NK-92 (cell line): Measurements from ENCODE around the gene CCDC187.

ENCODE experiments used
- DNase-seq: peaks from one replicate; lab custom pipeline; 2025; ENCODE audit not compliant: unreplicated experiment; lab: John Stamatoyannopoulos, UW

The CCDC187 gene

DNA sequence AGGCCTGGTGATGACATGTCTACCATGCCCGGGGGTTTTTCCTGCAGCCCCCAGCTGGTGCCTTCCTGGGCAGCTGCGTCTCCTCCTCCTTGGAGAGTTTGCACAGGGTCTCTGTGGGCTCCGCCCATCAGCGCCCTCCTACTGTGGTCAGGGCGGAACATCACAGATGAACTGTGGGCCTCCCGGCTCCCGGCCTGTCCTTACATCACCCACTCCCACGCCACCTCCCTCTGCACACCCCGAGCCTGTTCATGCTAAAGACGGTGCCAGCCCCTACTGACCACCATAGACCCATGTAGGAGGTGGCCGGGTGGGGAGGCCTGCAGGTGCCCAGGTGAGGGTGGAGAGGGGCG is 36.0 kb upstream of the CCDC187 start:
- DNase-seq = no peak

DNA sequence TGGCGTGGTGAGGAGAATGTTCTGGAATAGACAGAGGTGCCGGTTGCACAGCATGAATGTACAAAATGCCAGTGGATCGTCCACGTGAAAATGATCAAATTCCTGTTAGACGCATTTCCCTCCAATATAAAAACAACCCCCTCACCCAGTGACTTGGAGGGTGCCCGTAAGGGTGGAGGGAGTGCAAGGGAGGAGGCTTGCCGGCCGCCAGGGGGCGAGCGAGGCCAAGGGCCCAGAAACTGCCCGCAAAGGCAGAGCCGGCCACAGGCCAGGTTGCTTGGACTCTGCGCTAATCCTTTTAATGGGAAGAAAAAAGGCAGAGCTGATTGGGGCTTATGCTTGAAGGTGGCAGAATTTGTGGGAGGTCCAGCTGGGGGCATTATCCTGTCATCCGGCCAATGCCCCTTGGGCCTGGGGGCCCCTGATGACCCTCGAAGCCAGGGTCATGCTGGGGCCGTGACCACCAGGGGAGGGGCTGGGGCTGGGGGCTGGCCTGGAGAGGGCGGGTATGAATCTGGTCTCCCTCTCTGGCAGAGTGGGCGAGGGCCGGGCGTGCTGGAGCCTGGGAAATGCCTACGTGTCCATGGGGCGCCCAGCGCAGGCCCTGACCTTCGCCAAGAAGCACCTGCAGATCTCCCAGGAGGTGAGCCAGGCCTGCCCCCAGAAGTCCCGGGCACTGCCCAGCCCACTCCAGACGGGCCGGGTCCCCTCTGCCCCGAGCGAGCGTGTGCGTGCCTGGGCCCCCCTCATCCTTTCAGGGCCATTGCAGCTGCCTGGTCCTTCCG is 35.5 kb upstream of the CCDC187 start:
- DNase-seq = no peak

DNA sequence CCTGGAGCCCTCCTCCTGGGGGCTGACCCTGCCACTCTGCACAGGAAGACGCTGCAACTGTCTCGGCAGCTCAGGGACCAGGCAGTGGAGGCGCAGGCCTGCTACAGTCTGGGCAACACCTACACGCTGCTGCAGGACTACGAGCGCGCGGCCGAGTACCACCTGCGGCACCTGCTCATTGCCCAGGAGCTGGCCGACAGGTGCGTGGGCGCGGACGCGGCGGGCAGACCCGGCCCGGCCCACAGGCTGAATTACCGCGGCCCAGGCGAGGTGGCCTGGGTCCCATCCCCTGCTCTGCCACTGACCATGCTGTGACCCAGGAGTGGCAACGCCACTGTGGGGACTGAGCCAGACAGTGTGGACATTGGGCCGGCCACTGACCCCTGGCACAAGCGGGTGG is 34.6 kb upstream of the CCDC187 start:
- DNase-seq = no peak

DNA sequence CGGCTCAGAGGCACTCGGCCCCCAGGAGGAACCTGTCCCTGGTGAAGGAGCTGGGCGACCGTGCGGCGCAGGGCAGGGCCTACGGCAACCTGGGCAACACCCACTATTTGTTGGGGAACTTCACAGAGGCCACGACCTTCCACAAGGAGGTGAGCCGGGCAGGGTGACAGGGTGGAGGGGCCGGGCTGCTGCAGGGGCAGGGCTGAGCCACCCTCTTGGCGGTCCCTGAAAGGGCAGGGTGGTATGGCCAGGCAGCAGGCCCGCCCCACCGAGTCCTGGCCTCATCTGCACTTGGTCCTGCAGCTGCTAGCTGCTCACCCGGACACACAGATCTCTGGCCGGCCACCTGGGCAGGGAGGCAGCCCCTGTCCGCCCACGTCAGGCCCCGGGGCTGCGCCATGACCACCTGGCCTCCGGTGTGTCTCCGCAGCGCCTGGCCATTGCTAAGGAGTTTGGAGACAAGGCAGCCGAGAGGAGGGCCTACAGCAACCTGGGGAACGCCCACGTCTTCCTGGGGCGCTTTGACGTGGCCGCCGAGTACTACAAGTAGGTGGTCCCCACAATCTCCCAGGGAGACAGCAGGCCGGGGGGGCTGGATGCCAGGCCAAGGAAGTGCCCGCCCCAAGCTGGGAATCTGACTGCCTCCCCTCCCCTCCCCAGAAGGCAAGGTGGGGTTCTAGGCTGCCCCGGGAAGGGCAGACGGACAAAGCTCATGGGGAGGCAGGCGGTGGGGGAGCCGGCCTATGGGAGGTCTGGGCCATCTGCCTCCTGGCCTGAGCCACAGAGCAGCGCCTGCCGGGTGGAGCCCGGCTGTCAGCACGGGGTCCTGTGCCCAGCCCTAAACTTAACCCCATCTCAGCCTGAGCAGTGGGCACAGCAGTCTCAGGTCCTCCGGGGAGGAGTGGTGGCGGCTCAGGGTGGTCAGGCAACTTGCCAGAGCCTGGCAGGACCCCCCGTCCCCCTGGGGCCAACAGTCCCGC is 33.8 kb upstream of the CCDC187 start:
- DNase-seq = no peak

DNA sequence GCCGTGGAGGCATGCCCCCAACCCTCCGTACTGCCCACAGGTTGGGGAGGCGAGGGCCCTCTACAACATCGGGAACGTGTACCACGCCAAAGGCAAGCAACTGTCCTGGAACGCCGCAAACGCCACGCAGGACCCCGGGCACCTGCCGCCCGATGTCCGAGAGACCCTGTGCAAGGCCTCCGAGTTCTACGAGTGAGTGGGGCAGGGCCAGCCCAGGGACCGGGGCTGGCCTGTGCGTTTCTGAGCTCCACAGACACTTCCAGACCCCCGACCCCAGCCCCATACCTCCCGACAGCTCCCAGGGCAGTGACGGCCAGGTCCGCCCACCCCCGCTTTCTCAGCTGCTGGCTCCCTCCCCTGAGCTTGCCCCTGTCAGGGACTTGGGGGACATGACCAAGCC is 33.0 kb upstream of the CCDC187 start:
- DNase-seq = no peak

DNA sequence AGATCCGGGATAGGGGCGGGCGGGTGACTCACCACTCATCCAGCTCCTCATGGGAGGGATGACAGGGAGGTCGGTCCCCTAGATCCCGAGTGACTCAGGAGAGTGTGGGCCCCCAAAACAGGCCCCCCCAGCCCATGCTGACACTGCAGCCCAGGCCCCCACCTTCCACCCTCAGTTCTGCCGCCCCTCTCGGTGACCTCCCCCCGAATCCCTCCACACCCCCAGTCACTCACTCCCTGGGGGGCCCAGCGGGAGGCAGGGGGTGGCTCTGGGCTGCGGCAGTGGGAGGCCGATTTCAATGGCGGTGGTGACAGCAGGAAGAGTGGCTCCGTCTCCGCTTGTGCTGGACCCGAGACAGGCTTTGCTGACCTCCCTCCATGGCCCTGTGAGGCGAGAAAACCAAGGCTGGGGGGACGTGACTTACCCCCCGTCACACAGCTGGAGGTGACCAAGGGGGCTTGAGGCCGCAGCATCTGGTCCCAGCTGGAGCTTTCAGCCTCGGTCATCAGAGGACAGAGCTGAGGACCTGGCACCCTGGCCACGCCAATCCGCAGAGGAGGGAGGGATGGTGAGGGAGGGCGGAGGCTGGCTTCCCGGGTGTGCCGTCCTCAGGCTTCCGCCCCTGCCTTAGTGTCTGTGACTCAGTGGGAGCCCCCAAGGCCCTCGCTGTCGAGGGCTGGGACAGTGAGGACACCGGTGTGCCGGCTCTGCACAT is 32.4 kb upstream of the CCDC187 start:
- no peak for DNase-seq

DNA sequence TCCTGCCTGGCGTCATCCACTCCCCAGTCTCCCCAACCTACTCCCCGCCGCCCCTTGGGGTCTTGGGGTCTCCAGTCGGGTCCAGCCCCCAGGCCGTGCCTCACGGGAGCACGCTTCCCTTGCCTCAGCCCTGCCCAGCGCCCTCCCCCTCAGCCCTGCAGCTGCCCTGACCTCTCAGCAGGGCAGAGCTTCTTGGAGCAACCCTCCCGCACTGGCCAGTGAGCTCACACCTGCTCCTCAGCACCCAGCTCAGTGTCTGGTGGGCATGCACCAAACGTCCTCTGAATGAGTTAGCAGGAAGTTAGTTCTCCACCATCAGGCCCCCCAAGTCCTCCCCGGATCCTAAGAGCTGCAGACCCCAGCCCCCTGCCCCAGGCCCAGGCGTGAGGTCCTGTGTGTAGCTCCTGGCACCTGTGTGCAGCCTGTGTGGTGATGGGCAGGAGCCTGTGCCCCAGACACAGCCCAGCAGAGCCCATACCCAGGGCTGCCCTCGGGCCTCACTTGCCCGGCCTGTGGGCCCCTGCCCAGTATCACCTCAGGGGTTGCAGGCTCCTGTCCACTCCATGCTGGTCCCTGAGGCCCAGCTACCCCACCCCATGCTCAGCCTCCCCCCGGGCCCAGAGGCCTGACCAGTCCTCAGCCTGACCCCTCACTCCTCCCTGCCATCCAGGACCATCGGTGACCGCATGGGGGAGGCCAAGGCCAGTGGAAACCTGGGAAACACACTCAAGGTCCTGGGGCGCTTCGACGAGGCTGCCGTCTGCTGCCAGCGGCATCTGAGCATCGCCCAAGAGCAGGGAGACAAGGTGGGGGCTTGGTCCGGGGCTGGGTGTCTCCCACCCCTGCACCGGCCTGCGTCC is 31.6 kb upstream of the CCDC187 start:
- no peak for DNase-seq

DNA sequence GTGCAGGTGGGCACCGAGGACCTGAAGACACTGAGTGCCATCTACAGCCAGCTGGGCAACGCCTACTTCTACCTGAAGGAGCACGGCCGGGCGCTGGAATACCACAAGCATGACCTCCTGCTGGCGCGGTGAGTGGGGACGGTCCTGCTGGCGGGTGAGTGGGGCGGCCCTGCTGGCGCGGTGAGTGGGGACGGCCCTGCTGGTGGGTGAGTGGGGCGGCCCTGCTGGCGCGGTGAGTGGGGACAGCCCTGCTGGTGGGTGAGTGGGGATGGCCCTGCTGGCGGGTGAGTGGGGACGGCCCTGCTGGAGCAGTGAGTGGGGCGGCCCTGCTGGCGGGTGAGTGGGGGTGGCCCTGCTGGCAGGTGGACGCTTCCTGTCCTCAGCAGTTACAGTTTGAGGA is 30.6 kb upstream of the CCDC187 start:
- DNase-seq = no peak

DNA sequence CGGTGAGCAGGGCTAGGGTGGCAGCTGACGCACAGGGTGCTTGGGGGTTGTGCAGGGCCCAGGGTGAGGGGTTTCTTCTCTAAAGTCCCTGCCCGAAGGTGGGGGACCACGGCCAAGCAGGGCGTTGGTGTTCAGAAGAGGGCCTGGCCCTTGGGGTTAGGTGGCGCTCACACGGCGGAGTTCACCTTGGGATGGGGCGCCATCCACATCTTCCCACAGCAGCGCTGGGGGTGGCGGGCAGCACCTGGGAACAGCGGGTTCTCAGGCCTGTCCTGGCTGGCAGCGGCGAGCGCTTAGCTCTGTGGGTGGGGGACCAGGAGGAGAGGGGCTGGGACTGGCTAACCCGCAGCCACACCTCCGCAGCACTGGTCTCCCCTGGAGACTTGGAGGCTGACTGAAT is 29.6 kb upstream of the CCDC187 start:
- DNase-seq = no peak

DNA sequence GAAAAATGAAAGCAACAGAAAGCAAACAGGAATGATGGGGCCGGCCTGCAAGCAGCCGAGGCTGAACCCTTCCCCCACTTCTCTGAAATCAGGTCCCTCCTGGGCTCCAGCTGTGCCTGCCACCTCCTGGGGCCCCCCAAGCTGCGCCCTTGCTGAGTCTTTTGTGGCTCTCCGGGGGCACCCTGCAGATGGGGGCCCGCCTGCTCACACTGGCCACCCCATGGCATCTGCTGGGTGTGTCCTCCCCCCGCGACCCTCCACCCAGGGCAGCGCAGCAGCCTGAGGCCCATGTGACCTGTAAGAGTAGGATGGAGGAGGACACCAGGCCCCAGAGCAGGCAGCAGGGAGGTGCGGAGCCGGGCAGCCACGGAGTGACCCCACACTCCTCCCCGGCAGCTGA is 29.2 kb upstream of the CCDC187 start:
- no peak for DNase-seq

DNA sequence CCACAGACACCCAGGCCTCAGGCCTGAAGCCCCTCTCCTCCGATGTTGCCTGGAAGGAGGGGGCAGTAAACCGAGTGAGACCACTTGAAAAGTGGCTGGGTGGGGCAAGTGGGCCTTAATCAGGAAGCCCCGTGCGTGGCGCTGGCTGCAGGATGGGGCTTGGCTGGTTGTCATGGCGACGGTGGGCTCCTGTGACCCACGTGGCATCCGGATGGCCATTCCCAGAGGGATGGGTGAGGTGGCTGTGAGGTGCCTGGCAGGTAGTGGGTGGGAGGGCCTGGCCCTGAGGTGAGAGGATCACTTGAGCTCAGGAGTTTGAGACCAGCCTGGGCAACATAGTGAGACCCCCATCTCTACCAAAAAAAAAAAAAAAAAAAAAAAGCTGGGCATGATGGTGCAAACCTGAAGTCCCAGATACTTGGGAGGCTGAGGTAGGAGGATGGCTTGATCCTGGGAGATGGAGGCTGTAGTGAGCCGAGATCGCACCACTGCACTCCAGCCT is 28.6 kb upstream of the CCDC187 start:
- no peak for DNase-seq

DNA sequence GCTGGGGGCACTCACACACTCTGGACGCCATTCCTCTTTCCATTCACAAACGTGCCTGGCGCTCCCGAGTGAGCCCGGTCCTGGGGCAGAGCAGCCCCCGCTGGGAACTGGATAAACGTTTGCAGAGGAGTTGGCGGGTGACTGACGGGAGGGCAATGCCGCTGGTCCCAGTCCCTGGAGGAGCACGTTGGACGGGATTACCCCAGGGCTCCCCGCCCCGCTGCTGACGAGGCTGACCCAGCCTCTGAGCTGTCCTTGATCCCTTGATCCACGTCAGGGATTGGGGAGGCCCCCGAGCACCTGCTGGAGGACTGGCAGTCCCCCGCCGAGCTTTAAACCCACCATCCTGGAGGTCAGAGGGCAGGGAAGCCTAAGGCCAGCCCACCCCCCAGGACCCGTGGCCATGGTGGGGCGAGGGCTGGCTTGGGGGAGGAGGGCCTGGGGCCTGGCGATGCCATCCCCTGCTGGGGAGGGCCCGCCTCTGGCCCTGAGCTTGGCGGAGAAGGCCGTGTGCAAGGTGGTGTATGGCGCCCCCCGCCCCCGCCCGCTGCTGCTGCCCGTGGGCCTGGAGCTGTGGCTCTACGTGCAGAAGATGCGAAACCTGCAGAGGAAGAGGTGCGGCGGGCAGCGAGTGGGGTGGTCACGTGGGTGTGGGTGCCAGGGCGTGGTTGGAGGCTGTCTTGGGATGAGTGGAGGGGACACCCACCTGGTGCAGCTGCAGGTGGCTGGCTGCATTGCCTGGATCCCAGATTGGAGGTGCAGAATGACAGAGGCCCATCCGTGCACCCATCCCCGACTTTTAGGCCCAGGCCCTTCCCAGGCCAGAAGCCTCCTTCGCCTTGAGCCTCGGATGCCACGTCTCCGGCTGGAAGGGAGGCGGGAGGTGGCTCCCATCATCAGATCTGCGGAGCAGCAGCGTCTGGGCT is 27.9 kb upstream of the CCDC187 start:
- no peak for DNase-seq

DNA sequence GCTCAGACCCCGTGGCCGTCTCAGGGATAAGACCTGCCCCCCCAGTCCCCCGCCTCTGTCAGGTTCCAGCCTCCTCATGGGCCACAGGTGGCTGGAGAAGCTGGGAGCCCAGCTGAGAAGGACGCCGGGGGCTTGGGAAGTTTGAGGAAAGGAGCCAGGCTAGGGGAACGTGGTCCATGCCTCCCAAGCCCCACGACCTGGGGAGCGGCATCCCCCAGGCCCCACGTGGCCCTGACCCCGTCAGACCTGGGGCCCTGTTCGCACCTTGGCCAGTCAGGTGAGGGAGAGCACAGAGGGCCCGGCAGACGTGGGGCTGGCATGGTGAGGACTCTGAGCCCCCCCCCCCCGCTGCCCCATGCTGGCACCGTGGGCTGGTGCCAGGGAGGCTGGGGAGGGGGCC is 27.1 kb upstream of the CCDC187 start:
- no peak for DNase-seq

DNA sequence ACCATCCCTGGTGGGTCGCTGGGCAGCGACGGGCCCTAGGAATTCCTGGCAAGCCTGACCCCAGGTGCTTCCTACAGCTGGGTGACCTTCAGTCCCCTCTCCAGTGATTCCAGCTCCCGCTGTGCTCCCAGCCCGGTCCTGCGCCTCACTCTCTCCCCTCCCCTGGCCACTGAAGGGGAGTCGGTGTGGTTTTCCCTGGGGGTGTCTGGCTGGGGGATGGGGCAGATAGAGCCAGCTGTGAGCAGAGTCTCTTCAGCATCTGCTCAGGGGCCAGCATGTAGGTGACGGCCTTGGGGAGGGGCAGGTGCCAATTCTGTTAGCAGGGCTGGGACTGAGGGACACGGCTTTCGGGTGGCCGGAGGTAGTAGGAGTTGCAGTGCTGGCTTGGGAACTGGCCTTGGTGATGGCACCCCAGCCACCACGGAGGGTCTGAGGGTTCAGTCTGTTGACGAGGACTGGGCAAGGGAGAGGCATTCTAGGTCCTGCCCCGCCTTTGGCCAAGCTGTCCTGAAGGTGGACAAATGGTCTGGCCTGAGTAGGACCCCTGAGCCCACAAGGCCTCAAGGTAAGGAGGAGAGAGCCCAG is 26.6 kb upstream of the CCDC187 start:
- no peak for DNase-seq

DNA sequence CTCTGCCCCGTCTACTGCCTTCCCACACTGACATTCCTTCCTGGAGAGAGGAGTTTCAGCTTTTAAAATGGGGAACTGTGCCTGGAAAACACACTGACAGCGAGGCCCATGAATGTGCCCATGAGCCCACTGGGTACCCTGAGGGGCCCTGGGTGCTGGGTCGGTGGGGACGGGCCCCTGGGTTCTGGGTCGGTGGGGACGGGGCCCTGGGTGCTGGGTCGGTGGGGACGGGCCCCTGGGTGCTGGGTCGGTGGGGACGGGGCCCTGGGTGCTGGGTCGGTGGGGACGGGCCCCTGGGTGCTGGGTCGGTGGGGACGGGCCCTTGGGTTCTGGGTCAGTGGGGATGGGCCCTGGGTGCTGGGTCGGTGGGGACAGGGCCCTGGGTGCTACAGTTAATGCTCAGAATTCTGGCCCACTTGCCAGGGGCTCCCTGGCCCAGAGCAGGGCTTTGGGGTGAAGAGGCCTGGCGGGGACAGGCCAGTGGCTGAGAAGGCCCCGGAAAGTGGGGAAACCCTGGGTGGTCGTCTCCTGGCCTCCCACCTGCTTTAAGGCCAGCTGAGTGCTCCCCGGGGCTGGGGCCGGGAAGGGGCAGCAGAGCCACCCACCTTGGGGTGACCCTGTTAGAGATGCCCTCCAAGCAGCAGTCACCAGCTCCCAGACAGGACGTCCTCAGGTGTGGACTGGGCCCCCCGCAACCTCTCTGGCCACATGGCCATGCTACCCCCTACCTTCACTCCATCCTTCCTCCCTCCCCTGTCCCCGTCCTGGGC is 25.9 kb upstream of the CCDC187 start:
- no peak for DNase-seq

DNA sequence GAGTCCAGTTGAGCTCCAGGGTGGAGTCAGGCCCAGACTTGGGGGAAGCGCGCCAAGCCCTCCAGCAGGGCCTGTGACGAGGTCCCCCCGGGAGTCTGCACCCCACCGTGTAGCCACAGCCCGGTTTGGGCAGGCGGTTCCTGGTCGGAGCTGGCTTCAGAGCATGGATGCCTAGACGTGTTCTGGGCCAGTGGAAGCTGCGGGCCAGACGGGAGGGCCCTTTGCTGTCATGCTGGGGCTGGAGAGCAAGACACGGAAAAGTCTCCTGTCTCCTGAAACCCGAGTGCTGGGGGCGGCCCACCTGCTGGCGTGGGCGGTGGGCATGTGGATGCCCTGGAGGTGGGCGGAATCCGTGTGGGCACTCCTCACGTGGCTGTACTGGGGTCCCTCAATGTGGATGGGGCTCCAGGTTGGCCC is 25.3 kb upstream of the CCDC187 start:
- DNase-seq = no peak

DNA sequence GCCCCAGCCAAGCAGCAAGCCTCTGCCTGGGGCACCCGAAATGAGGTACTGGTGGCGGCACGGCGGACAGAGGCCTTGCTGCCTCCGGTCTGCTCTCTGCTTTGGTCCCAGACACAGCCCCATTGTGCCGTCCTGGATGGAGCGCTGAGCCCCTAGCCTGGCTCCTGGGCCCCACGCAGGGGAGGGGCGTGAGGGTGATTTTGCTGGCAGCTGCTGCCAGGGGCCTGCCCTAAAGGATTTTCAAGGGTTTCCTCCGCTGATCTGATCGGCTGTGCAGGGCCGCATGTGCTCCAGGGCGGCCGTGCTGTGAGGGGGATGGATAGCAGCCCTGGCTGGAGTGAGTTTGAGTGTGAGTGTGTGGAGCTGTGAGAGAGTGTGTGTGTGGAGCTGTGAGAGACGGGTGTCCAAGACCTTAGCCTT is 24.7 kb upstream of the CCDC187 start:
- DNase-seq = no peak

DNA sequence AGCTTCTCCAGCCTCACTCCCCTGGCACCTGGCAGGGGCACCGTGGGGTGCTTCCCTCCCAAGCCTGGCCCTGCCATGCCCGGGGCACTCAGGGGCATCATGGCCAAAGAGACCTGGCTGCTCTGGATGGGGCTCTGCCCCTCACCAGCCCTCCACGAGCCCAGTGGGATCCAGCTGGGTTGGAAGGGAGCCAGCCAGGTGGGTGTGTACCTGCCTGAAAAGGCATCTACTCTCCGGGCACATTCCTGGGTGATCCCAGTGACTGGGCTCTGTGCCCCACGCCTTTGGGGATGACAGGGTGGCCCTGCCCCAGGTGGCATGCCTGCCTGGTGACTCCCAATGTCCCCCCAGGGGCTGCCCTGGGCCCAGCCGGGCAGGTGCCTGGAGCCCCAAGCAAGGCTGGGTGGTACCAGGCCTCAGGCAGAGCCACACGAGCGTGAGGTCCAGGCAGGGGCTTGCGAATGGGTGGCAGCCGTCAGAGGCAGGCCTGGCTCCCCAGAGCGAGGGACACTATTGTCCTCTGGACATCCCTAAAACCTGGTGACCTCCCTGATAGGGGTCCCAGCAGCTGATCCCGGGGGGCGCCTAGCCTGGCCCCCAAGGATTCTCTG is 24.2 kb upstream of the CCDC187 start:
- no peak for DNase-seq
